ENCODE data around the gene DNAJB1. TPM values are rescaled to one million over a fixed set of nuclear protein-coding genes. Genes with fewer than 3 reads are reported as not detected.

DNAJB1 gene
- total RNA-seq, 3 donors from 2014 or later: 104 to 110 (median 107) TPM

- TF ChIP-seq CTCF (IDR thresholded peaks at IDR 0.05): no peak
- intact Hi-C loops (cut with DNase I, micrococcal nuclease): no loop called here
- ATAC-seq: peak; percentile 97
These were observed 11.2 kb upstream of the DNAJB1 start, which contains the start of gene TECR for GRCh38 chr19:14529254-14530004. Gene TECR (plus strand): TSS chr19:14529594. CDS start chr19:14529697, 103 bp downstream.

GRCh38 chr19:14528419-14529253, 10.4 kb upstream of the DNAJB1 start:
- Histone ChIP-seq H3K9me3 (no peaks in the 10 kb centered on the region), H3K4me1 (ENCODE audit: low read depth) (peaks cover 7% of the 10 kb centered on the region), H3K36me3 (ENCODE audit: low read depth) (peaks cover 6% of the 10 kb centered on the region), H3K4me3 (peak overlapping the region; percentile 49)
- DNase-seq (peak in 2 of 3 donors; percentile 58 to 68), ATAC-seq (no peak)
- TF ChIP-seq CTCF (IDR thresholded peaks at IDR 0.05): no peak
- intact Hi-C loops (cut with DNase I, micrococcal nuclease): no loop called here

More at GRCh38 chr19:14529254-14530004, 11.2 kb upstream of the DNAJB1 start, which contains the start of gene TECR:
- Histone ChIP-seq H3K4me3 (peak within 1 kb of the TSS; percentile 49), H3K36me3 (ENCODE audit: low read depth) (peaks cover 6% of the 10 kb centered on the region), H3K9me3 (no peaks in the 10 kb centered on the region), H3K4me1 (ENCODE audit: low read depth) (peaks cover 7% of the 10 kb centered on the region)
- peak; percentile 100 for DNase-seq

GRCh38 chr19:14526423-14526822, 8.2 kb upstream of the DNAJB1 start:
- ATAC-seq (no peak), DNase-seq (no peak)
- H3K4me3 ChIP-seq: no peak overlapping the region
- no peak for TF ChIP-seq CTCF (IDR thresholded peaks at IDR 0.05)
- peaks cover 7% of the 10 kb centered on the region for H3K4me1 ChIP-seq (ENCODE audit: low read depth)
- peaks cover 6% of the 10 kb centered on the region for H3K36me3 ChIP-seq (ENCODE audit: low read depth)
- no peaks in the 10 kb centered on the region for H3K9me3 ChIP-seq
- intact Hi-C loops (cut with DNase I, micrococcal nuclease): no loop called here

- Histone ChIP-seq H3K36me3 (ENCODE audit: low read depth) (peaks cover 6% of the 10 kb centered on the region), H3K4me3 (no peak overlapping the region), H3K4me1 (ENCODE audit: low read depth) (peaks cover 4% of the 10 kb centered on the region), H3K9me3 (no peaks in the 10 kb centered on the region)
- ATAC-seq: no peak
- intact Hi-C loops (cut with DNase I, micrococcal nuclease): no loop called here
- no peak for TF ChIP-seq CTCF (IDR thresholded peaks at IDR 0.05)
- no peak for DNase-seq
These were observed 7.5 kb upstream of the DNAJB1 start for GRCh38 chr19:14525729-14526128.

- no peak for TF ChIP-seq CTCF (IDR thresholded peaks at IDR 0.05)
- ATAC-seq: no peak
- Histone ChIP-seq H3K4me1 (ENCODE audit: low read depth) (peaks cover 22% of the 10 kb centered on the region), H3K4me3 (no peak overlapping the region), H3K9me3 (no peaks in the 10 kb centered on the region), H3K36me3 (ENCODE audit: low read depth) (peaks cover 6% of the 10 kb centered on the region)
- intact Hi-C loops (cut with DNase I, micrococcal nuclease): no loop called here
- DNase-seq: no peak
These were observed 2.3 kb upstream of the DNAJB1 start for GRCh38 chr19:14520543-14520942.

Data from mucosa of descending colon (tissue), 3 donors.